ENCODE data around the gene RNGTT. TPM values are rescaled to one million over a fixed set of nuclear protein-coding genes. Genes with fewer than 3 reads are reported as not detected.

Gene RNGTT
- total and polyA plus RNA-seq, 12 donors, result 3.1 to 10.9 (median 8.6) TPM

- Histone ChIP-seq H3K4me3 (no peak overlapping the region), H3K27me3 (no peaks in the 10 kb centered on the region), H3K36me3 (peaks cover 0 to 39% (median 5%) of the 10 kb centered on the region in 9 donors), H3K9me3 (no peaks in the 10 kb centered on the region), H3K4me1 (peaks cover 0 to 6% (median 0%) of the 10 kb centered on the region in 9 donors), H3K27ac (peak overlapping the region in 1 of 10 donors; percentile 8)
- peak in 1 of 8 donors; percentile 58 for ATAC-seq
- intact Hi-C loops (cut with DNase I), result no loop called here
- TF ChIP-seq CTCF (IDR thresholded peaks at IDR 0.05), result no peak
- no peak for DNase-seq
- 95 to 98% methylated on average over 4 of the region's 4 CpGs for WGBS, 2 donors
Measured at GRCh38 chr6:88922775-88923548, 40.5 kb downstream of the RNGTT start.

- intact Hi-C loops (cut with DNase I), result no loop called here
- 83 to 95% methylated on average over 1 of the region's 1 CpG for WGBS, 2 donors
- Histone ChIP-seq H3K27me3 (no peaks in the 10 kb centered on the region), H3K36me3 (peaks cover 0 to 31% (median 5%) of the 10 kb centered on the region in 9 donors), H3K9me3 (no peaks in the 10 kb centered on the region), H3K4me1 (peaks cover 0 to 6% (median 0%) of the 10 kb centered on the region in 9 donors), H3K27ac (no peak overlapping the region), H3K4me3 (no peak overlapping the region)
- TF ChIP-seq CTCF (IDR thresholded peaks at IDR 0.05), result no peak
- no peak for DNase-seq
- no peak for ATAC-seq
Measured at GRCh38 chr6:88921734-88922133, 41.7 kb downstream of the RNGTT start.

GRCh38 chr6:88920774-88921733 is 42.4 kb downstream of the RNGTT start:
- Histone ChIP-seq H3K27ac (no peak overlapping the region), H3K4me3 (no peak overlapping the region), H3K4me1 (peaks cover 0 to 6% (median 0%) of the 10 kb centered on the region in 9 donors), H3K27me3 (no peaks in the 10 kb centered on the region), H3K9me3 (no peaks in the 10 kb centered on the region), H3K36me3 (peaks cover 0 to 24% (median 5%) of the 10 kb centered on the region in 9 donors)
- ATAC-seq (no peak), DNase-seq (no peak)
- no peak for TF ChIP-seq CTCF (IDR thresholded peaks at IDR 0.05)
- intact Hi-C loops (cut with DNase I), result no loop called here
- 92 to 93% methylated on average over 1 of the region's 1 CpG for WGBS, 2 donors

GRCh38 chr6:88920088-88920487 is 43.3 kb downstream of the RNGTT start:
- WGBS, 2 donors, result 92 to 97% methylated on average over 2 of the region's 2 CpGs
- peaks cover 0 to 19% (median 5%) of the 10 kb centered on the region in 9 donors for H3K36me3 ChIP-seq
- H3K9me3 ChIP-seq, result peaks cover 0 to 4% (median 0%) of the 10 kb centered on the region in 11 donors
- ATAC-seq (no peak), DNase-seq (no peak)
- H3K4me1 ChIP-seq, result peaks cover 0 to 6% (median 0%) of the 10 kb centered on the region in 9 donors
- H3K4me3 ChIP-seq, result no peak overlapping the region
- no peaks in the 10 kb centered on the region for H3K27me3 ChIP-seq
- intact Hi-C loops (cut with DNase I), result no loop called here
- TF ChIP-seq CTCF (IDR thresholded peaks at IDR 0.05), result no peak
- H3K27ac ChIP-seq, result no peak overlapping the region

All from heart right ventricle (tissue), 16 donors.